ENCODE measurements around the gene EDEM1.
"Not testable (repeated sequence)": the region's sequence is repeated elsewhere in the genome, so short reads cannot be mapped to it uniquely, and the experiment has no call there.

The EDEM1 gene

GRCh38 chr3:5239602-5240001, 52.1 kb downstream of the EDEM1 start:
- no peak for DNase-seq

- DNase-seq = no peak
Observed at GRCh38 chr3:5240740-5241139, 53.2 kb downstream of the EDEM1 start.

DNA sequence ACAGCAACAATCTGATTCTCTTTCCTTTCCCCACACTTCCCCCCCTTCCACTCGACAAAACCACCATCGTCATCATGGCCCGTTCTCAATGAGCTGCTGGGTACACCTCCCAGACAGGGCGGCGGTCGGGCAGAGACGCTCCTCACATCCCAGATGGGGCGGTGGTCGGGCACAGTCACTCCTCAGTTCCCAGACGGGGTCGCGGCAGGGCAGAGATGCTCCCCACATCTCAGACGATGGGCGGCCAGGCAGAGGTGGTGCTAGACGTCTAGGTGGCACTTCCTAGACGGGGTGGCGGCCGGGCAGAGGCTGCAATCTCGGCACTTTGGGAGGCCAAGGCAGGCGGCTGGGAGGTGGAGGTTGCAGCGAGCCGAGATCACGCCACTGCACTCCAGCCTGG, 55.3 kb downstream of the EDEM1 start:
- not testable (repeated sequence) for DNase-seq

DNA sequence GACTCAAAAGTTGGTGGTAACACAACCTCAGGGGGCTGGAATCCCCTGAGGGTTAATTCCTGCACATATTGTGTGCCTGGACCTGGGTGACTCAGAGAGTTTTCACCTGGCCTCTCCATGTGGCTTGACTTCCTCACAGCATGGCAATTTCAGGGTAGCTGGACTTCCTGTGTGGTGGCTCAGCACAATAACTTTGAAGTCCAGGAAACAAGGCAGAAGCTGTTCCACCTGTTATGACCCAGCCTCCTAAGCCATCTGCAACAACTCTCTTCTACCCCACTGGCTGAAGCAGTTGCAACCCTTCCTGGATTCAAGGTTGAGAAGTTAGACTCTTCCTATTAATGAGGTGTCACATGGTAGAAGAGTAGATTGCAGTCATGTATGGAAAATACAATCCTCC, 58.4 kb downstream of the EDEM1 start:
- DNase-seq = no peak

GRCh38 chr3:5248822-5249221, 61.3 kb downstream of the EDEM1 start:
- DNase-seq = no peak

GRCh38 chr3:5250467-5251195, 63.1 kb downstream of the EDEM1 start:
- DNase-seq = no peak

- DNase-seq = no peak
Observed at GRCh38 chr3:5251196-5251583, 63.7 kb downstream of the EDEM1 start.

GRCh38 chr3:5252131-5252530, 64.6 kb downstream of the EDEM1 start:
- no peak for DNase-seq

- DNase-seq = no peak
Observed at GRCh38 chr3:5254281-5255048, 67.0 kb downstream of the EDEM1 start.

DNA sequence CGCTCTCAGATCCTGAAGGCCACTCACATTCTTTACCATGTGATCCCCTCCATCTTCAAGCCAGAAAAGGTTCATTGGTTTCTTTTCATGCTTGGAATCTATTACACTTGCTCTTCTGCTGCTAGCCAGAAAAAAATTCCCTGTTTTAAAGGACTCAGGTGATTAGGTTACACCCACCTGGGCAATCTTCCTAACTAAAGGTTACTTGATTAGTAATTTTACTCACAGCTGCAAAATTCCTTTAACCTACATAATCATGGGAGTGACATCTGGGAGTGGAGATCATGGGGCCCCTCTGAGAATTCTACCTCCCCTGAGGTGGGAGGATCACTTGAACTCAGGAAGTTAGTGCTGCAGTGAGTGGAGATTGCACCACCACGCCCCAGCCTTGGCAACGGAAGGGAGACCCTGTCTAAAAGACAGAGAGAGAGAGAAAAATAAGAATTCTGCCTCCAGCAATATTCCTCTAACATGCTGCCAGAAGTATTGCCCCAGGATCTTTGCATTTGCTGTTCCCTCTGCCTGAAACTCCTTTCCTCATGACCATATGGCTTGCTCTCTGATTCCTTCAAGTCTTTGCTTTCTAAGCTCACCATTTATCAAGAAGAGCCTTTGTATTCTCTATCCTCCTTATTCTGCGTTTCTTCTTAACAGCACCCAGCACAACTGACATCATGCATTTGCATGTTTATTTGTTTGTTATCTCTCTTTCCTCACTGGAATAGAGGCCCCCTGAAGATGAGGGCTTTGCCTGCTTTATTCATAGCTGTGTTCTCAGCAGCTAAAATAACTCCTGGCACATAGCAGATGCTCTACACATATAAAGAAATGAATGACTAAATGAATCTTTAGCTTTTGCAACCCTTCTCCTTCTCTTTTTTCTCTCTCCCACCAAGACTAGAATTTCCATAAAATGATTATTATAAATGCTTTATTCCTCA, 68.2 kb downstream of the EDEM1 start:
- DNase-seq = no peak

GRCh38 chr3:5258526-5258925, 71.0 kb downstream of the EDEM1 start:
- no peak for DNase-seq

DNA sequence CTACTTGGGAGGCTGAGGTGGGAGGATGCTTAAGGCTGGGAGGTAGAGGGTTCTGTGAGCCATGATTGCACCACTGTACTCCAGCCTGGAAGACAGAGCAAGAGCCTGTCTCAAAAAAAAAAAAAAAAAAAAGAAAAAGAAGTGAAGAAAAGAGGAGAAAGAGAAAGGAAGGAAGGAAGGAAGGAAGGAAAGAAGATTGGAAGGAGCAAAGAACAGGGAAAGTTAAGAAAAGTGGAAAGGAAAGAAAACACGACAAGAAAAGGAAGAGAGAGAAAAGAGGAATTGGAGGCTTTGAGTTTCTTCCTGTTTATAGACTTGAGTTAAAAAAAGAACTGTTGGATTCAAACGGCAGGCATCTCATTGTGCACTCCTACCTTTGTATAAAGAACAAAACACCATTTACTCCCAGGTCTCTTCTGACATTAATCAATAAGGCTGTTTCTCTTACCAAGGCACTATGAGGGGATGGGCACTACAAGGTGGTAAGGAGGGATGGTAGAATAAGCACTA, 73.5 kb downstream of the EDEM1 start:
- DNase-seq = no peak

- no peak for DNase-seq
Observed at GRCh38 chr3:5262507-5262906, 75.0 kb downstream of the EDEM1 start.

- DNase-seq = no peak
Observed at GRCh38 chr3:5264093-5264600, 76.6 kb downstream of the EDEM1 start.

DNA sequence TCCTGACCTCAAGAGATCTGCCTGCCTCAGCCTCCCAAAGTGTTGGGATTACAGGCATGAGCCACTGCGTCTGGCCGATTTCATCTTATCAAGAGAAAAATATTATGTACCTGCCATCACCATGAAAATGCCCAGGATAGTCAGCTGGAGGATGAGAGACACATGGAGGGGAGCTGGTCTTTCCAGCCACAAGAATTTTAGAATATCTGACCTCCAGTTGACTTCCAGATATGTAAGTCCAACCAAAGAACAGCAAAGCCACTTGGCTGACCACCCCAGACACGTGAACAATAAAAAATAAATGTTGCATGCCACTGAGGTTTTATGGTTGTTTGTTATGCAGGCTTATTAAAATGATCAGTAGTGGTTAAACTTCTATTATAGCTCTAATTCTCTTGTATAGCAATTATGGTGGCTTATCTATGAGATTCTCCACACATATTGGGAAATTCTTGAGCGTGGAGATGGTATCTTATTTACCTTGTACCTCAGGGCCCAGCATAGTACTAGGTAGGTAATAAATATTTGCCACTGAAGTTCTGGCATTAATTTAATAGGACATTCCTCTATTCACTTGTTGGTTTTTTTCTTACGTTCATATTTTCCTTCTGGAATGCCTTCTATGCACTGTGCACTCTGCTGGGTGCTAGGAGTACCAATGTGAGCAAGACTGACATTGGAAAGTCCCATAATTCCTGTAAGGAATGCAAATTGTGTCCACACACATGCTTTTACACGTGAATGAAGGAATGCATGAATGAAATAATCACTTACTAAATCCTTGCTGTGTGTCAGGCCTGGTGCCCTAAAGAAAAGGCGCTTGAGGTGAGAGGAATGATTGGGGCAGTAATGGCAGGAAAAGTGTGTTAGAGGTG, 77.6 kb downstream of the EDEM1 start:
- DNase-seq = no peak

- DNase-seq = no peak
Observed at GRCh38 chr3:5267252-5267651, 79.7 kb downstream of the EDEM1 start.

DNA sequence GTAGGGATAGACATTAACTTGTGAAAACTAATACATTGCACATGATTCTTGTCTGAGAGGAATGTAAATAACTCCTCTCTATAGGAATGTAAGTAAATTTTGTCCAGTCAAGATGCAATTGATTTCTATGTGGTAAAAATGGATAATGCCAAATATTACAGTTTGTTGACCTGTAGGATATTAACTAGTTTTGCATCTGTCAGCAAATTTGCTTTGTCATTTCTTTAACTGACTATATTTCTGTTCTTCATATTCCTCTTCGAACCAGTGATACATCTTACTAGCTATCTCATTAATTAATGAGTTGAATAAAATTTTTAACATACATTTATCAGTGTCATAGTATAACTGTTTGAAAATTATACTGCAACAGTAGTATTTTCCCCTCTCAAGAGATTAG, 80.4 kb downstream of the EDEM1 start:
- no peak for DNase-seq

All from hematopoietic multipotent progenitor cell treated with erythropoietin and hydrocortisone succinate and interleukin-3 and kit ligand, for 8 days (in vitro differentiated cells).